22Rv1 (cell line): Measurements from ENCODE around the gene ARHGEF6.

Experiments used
- H3K27ac ChIP-seq: fragments of 450-650 bp; 2 replicates; pipeline ENCODE4 v1.5.1; 2017
- ZFX ChIP-seq: fragments of 450-650 bp; IDR thresholded peaks from 2 replicates; pipeline ENCODE4 v1.6.1; 2017; ENCODE audit warnings: antibody characterized with exemption, borderline replicate concordance
- TF ChIP-seq, protein P1 (sequence below): fragments of 450-650 bp; IDR thresholded peaks from 2 replicates; pipeline ENCODE4 v1.5.1; 2017; ENCODE audit warnings: mild to moderate bottlenecking

Gene ARHGEF6

DNA sequence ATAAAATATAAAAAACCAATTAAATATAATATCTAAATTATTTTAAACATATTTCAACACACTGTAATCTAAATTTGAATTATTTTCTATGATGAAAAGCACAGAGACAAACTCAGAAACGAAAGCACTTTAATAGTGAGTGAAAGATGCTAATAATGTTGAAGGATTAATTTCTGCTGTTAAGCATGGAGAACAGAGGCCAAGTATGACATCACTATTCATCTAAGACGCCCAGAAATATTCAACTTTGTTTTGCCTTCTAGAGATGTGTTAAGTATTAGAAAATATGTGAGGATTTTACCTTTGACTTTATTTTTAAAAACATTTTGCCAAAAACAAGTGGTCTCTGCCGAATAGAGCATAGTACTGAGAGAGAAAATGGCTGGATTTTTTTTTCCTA, 19.3 kb downstream of the ARHGEF6 start:
- TF ChIP-seq ZFX: no peak
- TF ChIP-seq, protein P1, sequence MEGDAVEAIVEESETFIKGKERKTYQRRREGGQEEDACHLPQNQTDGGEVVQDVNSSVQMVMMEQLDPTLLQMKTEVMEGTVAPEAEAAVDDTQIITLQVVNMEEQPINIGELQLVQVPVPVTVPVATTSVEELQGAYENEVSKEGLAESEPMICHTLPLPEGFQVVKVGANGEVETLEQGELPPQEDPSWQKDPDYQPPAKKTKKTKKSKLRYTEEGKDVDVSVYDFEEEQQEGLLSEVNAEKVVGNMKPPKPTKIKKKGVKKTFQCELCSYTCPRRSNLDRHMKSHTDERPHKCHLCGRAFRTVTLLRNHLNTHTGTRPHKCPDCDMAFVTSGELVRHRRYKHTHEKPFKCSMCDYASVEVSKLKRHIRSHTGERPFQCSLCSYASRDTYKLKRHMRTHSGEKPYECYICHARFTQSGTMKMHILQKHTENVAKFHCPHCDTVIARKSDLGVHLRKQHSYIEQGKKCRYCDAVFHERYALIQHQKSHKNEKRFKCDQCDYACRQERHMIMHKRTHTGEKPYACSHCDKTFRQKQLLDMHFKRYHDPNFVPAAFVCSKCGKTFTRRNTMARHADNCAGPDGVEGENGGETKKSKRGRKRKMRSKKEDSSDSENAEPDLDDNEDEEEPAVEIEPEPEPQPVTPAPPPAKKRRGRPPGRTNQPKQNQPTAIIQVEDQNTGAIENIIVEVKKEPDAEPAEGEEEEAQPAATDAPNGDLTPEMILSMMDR: no peak
- no peak overlapping the region for H3K27ac ChIP-seq

- no peak overlapping the region for H3K27ac ChIP-seq
- TF ChIP-seq, protein P1: no peak
- no peak for TF ChIP-seq ZFX
Measured at GRCh38 chrX:136759968-136760367, 20.8 kb downstream of the ARHGEF6 start.

GRCh38 chrX:136755411-136755810, 25.3 kb downstream of the ARHGEF6 start:
- H3K27ac ChIP-seq: no peak overlapping the region
- TF ChIP-seq ZFX: no peak
- TF ChIP-seq, protein P1: no peak

GRCh38 chrX:136754651-136755050, 26.1 kb downstream of the ARHGEF6 start:
- TF ChIP-seq ZFX: no peak
- TF ChIP-seq, protein P1: no peak
- H3K27ac ChIP-seq: no peak overlapping the region

- TF ChIP-seq ZFX: no peak
- TF ChIP-seq, protein P1: no peak
- H3K27ac ChIP-seq: no peak overlapping the region
Measured at GRCh38 chrX:136752796-136753195, 27.9 kb downstream of the ARHGEF6 start.

DNA sequence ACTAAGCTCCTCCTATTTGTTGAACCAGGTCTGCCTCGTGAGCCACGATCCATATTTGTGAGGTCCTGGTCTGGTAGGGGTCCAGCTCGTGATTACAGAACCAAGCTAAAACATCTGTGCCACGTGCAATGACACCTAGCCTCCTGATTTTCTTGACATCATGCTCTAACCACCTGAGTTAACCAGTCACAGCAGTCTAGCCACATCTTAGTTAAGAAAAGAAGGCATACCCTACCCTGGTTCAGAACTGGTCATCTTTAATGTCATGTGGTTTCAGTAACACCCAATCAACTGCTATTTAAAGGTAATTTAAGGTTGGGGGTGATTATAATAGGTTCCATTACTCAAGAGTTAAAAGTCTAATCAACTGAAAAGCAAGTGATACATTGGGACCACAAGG, 28.4 kb downstream of the ARHGEF6 start:
- no peak for TF ChIP-seq ZFX
- TF ChIP-seq, protein P1: no peak

DNA sequence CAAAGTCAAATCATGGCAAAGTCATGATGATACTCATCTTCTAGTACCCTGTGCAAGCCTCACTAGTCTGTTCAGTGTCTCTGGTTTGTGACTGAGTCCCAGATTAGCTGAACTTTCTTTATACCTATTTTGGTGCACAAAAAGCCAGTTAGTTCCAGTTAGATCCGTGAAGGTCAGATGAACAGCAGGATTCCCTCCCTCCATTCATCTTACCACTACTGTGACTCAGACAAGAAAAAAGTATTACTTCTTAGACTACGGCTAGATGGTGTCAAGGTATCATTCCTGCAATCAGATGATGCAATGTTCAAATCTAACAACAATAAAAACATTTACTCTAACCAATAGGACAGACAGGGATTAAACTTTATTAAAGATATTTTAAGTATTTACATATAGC, 30.4 kb downstream of the ARHGEF6 start:
- no peak for TF ChIP-seq ZFX
- TF ChIP-seq, protein P1: no peak
- H3K27ac ChIP-seq: no peak overlapping the region

More for the DNA sequence above, 28.4 kb downstream of the ARHGEF6 start:
- H3K27ac ChIP-seq: no peak overlapping the region
